NB4 (cell line): ENCODE results near the gene SHISAL1.

Experiments used
- POLR2A ChIP-seq: IDR thresholded peaks from 2 replicates; pipeline ENCODE4 v1.6.1; 2011; ENCODE audit warnings: mild to moderate bottlenecking; ENCODE audit not compliant: insufficient read length; ENCODE audit errors: extremely low read depth
- TF ChIP-seq, protein P1 (sequence below): IDR thresholded peaks from one replicate; pipeline ENCODE4 v1.5.1; 2012; ENCODE audit warnings: low read depth, low read length
- TF ChIP-seq, protein P2 (sequence below): IDR thresholded peaks from 2 replicates; pipeline ENCODE4 v1.6.1; 2011; ENCODE audit warnings: low read depth, low read length

DNA sequence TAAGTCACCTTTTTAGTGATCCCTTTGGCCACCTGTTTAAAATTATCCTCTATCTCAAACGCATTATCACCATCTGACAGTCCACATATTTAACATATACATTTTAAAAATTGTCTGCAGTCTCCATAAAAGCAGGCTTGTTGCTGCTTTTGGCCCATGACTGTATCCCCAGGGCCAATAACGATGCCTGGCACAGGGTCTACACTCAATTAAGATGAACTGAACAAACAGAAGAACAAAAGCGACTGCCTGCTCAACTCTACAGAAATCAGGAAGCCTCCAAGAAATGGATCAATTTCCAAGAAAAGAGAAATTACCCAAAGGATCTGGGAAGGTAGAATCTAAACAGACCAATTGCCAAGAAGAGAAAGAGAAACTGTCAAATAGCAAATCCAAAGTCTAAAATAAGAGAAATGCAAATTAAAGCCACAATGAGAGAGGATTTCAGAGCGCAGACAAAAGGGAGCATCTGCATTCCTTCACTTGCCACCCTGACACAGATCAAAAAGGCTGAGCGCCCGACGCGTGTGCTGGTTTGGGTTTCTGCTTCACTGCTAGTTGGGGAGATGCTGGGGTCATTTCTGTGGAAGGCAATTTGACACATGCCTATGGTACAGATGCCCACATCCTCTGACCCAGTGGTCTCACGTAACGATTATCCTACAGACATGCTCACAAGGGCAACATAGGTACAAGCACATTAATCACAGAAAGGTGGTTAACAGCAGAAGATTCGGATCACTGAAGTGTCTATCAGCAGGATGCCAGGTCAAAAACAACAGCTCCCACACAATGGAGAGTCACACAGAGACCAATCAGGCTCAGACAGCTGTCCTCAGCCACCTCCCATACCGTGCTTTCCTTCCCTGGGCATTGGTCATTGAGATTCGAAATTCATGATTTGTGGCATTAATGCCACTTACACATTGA is 55.9 kb downstream of the SHISAL1 start:
- TF ChIP-seq, protein P1, sequence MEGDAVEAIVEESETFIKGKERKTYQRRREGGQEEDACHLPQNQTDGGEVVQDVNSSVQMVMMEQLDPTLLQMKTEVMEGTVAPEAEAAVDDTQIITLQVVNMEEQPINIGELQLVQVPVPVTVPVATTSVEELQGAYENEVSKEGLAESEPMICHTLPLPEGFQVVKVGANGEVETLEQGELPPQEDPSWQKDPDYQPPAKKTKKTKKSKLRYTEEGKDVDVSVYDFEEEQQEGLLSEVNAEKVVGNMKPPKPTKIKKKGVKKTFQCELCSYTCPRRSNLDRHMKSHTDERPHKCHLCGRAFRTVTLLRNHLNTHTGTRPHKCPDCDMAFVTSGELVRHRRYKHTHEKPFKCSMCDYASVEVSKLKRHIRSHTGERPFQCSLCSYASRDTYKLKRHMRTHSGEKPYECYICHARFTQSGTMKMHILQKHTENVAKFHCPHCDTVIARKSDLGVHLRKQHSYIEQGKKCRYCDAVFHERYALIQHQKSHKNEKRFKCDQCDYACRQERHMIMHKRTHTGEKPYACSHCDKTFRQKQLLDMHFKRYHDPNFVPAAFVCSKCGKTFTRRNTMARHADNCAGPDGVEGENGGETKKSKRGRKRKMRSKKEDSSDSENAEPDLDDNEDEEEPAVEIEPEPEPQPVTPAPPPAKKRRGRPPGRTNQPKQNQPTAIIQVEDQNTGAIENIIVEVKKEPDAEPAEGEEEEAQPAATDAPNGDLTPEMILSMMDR, result no peak
- no peak for TF ChIP-seq POLR2A
- TF ChIP-seq, protein P2, sequence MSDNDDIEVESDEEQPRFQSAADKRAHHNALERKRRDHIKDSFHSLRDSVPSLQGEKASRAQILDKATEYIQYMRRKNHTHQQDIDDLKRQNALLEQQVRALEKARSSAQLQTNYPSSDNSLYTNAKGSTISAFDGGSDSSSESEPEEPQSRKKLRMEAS, result no peak
